Body of pancreas (tissue), 4 donors: ENCODE data around the gene ADORA2A.

Source experiments
- CTCF ChIP-seq, 7 experiments: fragments of 450-650 bp in 4 of 7; fragments of 200-600 bp in 3 of 7; sonication (generic) in 3 of 7; IDR thresholded peaks; one replicate each; pipeline ENCODE4 v1.5.1; 2016 to 2019; ENCODE audit warnings: antibody characterized with exemption in 7 of 7
- POLR2A ChIP-seq, 3 donors: fragments of 450-650 bp; IDR thresholded peaks; one replicate each; pipeline ENCODE4 v1.6.1; 2016; ENCODE audit warnings: antibody characterized with exemption in 3 of 3, mild to moderate bottlenecking in 2 of 3

- no peak for TF ChIP-seq CTCF (IDR thresholded peaks at IDR 0.05)
- TF ChIP-seq POLR2A (IDR thresholded peaks at IDR 0.05) = no peak
Measured at GRCh38 chr22:24455039-24455438, 27.6 kb downstream of the ADORA2A start.
